Measurements from ENCODE around the gene GMEB2. TPM values are rescaled to one million over a fixed set of nuclear protein-coding genes. Genes with fewer than 3 reads are reported as not detected.
"Not testable (repeated sequence)": the region's sequence is repeated elsewhere in the genome, so short reads cannot be mapped to it uniquely, and the experiment has no call there.

The GMEB2 gene
- total RNA-seq, 1 experiment from 2014 or later, result 10.4 TPM

DNA sequence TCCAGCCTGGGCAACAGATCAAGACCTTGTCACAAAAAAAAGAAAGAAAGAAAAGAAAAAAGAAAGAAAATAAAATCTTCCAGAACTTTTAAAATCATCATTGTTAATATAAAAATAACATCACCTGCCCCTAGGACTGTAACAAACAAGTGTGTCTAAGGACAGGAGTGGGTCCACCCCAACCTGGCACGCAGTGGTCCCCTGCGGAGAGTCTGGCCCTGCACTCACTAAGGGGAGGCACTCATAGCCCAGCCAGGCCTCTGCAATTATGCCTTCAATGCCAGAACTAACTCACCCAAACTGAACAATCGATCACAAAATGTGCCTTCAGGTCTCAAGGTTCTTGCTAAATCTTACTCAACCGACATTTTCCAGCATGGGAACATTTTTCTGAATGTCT lies 4.8 kb downstream of the GMEB2 start:
- H3K4me3 ChIP-seq, result no peak overlapping the region
- H3K27ac ChIP-seq, result no peak overlapping the region
- H3K9me3 ChIP-seq (replicated peaks), result no peaks in the 10 kb centered on the region
- H3K36me3 ChIP-seq, result peaks cover 12% of the 10 kb centered on the region
- DNase-seq (ENCODE audit: low read depth in 1 of 2, low spot score in 2 of 2), result no peak
- H3K4me1 ChIP-seq (replicated peaks), result peaks cover 6% of the 10 kb centered on the region
- no peaks in the 10 kb centered on the region for H3K27me3 ChIP-seq (replicated peaks)

- DNase-seq (ENCODE audit: low read depth in 1 of 2, low spot score in 2 of 2), result no peak
- H3K4me3 ChIP-seq, result no peak overlapping the region
- H3K4me1 ChIP-seq (replicated peaks), result peaks cover 5% of the 10 kb centered on the region
Measured at GRCh38 chr20:63620991-63621390, 5.9 kb downstream of the GMEB2 start.

GRCh38 chr20:63619505-63619904 lies 7.4 kb downstream of the GMEB2 start:
- peaks cover 30% of the 10 kb centered on the region for H3K36me3 ChIP-seq
- no peak overlapping the region for H3K4me3 ChIP-seq
- no peak for DNase-seq (ENCODE audit: low read depth in 1 of 2, low spot score in 2 of 2)
- no peaks in the 10 kb centered on the region for H3K27me3 ChIP-seq (replicated peaks)
- H3K9me3 ChIP-seq (replicated peaks), result no peaks in the 10 kb centered on the region
- H3K4me1 ChIP-seq (replicated peaks), result no peaks in the 10 kb centered on the region
- no peak overlapping the region for H3K27ac ChIP-seq

More at GRCh38 chr20:63620991-63621390, 5.9 kb downstream of the GMEB2 start:
- Histone ChIP-seq H3K27ac (no peak overlapping the region), H3K9me3 (replicated peaks) (no peaks in the 10 kb centered on the region), H3K36me3 (peaks cover 20% of the 10 kb centered on the region), H3K27me3 (replicated peaks) (no peaks in the 10 kb centered on the region)

- Histone ChIP-seq H3K27ac (no peak overlapping the region), H3K9me3 (replicated peaks) (no peaks in the 10 kb centered on the region), H3K36me3 (peaks cover 30% of the 10 kb centered on the region), H3K4me1 (replicated peaks) (no peaks in the 10 kb centered on the region), H3K4me3 (no peak overlapping the region), H3K27me3 (replicated peaks) (no peaks in the 10 kb centered on the region)
- no peak for DNase-seq (ENCODE audit: low read depth in 1 of 2, low spot score in 2 of 2)
Measured at GRCh38 chr20:63619086-63619485, 7.8 kb downstream of the GMEB2 start.

DNA sequence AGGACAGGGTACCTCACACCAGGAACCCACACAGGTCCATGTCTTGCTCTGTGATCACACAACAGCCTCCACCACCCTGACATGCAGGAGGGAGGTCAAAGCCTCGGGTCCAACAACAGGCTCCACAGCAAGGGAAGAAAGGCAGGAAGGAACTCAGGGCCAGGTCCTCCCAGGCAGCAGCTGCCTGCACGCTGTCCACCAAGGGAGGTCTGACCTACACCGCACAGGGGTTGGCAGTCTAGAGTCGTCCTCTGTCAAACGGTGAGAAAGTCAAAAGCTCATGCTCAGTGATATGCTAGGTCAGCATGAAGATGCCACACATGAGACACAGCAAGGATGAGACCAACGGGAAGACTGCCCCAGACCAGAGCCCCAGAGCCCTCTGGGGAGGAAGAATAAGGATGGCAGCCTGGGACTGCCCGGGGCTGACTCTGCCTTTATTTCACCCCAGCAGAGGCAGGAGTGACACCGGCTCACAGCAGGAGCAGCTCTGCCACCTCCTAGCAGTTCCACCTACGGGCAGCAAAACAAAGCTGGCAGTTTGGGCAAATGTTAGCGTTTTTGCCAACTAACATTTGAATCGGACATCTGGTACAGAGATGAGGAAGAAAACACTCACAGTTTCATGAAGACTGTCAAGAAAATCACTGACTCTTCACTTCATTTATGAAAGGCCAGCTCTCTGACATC lies 8.5 kb downstream of the GMEB2 start:
- no peaks in the 10 kb centered on the region for H3K4me1 ChIP-seq (replicated peaks)
- no peak overlapping the region for H3K4me3 ChIP-seq
- no peak overlapping the region for H3K27ac ChIP-seq
- no peaks in the 10 kb centered on the region for H3K27me3 ChIP-seq (replicated peaks)
- H3K36me3 ChIP-seq, result peaks cover 36% of the 10 kb centered on the region
- no peaks in the 10 kb centered on the region for H3K9me3 ChIP-seq (replicated peaks)
- DNase-seq (ENCODE audit: low read depth in 1 of 2, low spot score in 2 of 2), result no peak

- Histone ChIP-seq H3K27me3 (replicated peaks) (no peaks in the 10 kb centered on the region), H3K9me3 (replicated peaks) (no peaks in the 10 kb centered on the region), H3K36me3 (peaks cover 36% of the 10 kb centered on the region), H3K27ac (no peak overlapping the region), H3K4me1 (replicated peaks) (no peaks in the 10 kb centered on the region), H3K4me3 (no peak overlapping the region)
- DNase-seq (ENCODE audit: low read depth in 1 of 2, low spot score in 2 of 2), result no peak
Measured at GRCh38 chr20:63617876-63618265, 9.0 kb downstream of the GMEB2 start.

- DNase-seq (ENCODE audit: low read depth in 1 of 2, low spot score in 2 of 2), result no peak
- H3K36me3 ChIP-seq, result peaks cover 36% of the 10 kb centered on the region
- H3K4me1 ChIP-seq (replicated peaks), result no peaks in the 10 kb centered on the region
- no peaks in the 10 kb centered on the region for H3K9me3 ChIP-seq (replicated peaks)
- no peaks in the 10 kb centered on the region for H3K27me3 ChIP-seq (replicated peaks)
- no peak overlapping the region for H3K27ac ChIP-seq
- H3K4me3 ChIP-seq, result no peak overlapping the region
Measured at GRCh38 chr20:63617092-63617875, 9.6 kb downstream of the GMEB2 start.

- H3K36me3 ChIP-seq, result peaks cover 36% of the 10 kb centered on the region
- H3K4me1 ChIP-seq (replicated peaks); H3K27ac ChIP-seq; DNase-seq (ENCODE audit: low read depth in 1 of 2, low spot score in 2 of 2); H3K27me3 ChIP-seq (replicated peaks); H3K9me3 ChIP-seq (replicated peaks); H3K4me3 ChIP-seq: not testable (repeated sequence)
Measured at GRCh38 chr20:63613863-63614594, 12.9 kb downstream of the GMEB2 start.

DNA sequence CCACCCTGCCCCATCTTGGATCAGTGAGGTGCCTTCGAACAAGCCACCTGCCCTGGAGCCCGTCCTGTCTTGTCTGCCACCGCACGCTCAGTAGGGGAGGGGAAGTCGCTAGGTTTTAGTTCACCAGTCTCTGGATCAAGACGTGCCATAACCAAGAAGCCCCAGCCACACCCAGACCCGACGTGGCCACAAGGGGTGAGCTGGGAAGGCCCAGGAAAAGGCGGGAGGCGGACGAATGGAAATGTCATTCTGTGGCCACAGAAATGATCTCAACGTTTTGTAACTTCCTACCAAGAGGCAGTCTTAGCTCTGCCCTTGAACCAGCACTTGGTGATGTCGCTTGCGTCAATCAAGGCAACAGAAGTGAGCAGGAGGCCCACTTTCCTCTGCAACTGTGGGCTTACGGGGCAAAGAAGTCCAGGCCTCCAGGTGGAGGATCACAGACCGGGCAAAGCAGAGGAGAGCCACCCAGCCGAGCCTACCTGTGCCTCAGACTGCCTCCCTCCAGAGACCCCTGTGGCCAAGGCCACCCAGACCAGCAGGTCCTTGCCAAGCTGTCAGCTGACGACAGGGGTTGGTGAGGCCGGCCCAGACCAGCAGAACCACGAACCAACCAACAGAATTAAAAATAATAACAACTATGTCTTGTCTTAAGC lies 14.5 kb downstream of the GMEB2 start:
- Histone ChIP-seq H3K27ac (no peak overlapping the region), H3K4me1 (replicated peaks) (no peaks in the 10 kb centered on the region), H3K27me3 (replicated peaks) (no peaks in the 10 kb centered on the region), H3K4me3 (no peak overlapping the region), H3K9me3 (replicated peaks) (no peaks in the 10 kb centered on the region), H3K36me3 (peaks cover 28% of the 10 kb centered on the region)
- no peak for DNase-seq (ENCODE audit: low read depth in 1 of 2, low spot score in 2 of 2)

DNA sequence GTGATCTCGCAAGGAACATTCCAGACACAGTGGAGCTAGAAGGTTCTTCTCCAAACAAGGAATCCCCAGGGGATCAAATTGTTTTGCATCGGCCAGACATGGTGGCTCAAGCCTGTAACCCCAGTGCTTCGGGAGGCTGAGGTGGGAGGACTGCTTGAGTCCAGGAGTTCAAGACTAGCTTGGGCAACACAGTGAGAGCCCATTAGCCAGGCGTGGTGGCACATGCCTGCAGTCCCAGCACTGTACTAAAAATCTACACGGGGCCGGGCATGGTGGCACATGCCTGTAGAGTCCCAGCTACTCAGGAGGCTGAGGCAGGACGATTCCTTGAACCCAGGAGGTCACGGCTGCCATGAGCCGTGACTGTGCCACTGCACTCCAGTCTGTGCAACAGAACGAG lies 15.3 kb downstream of the GMEB2 start:
- Histone ChIP-seq H3K9me3 (replicated peaks) (no peaks in the 10 kb centered on the region), H3K4me1 (replicated peaks) (no peaks in the 10 kb centered on the region)
- DNase-seq (ENCODE audit: low read depth in 1 of 2, low spot score in 2 of 2), result no peak

DNA sequence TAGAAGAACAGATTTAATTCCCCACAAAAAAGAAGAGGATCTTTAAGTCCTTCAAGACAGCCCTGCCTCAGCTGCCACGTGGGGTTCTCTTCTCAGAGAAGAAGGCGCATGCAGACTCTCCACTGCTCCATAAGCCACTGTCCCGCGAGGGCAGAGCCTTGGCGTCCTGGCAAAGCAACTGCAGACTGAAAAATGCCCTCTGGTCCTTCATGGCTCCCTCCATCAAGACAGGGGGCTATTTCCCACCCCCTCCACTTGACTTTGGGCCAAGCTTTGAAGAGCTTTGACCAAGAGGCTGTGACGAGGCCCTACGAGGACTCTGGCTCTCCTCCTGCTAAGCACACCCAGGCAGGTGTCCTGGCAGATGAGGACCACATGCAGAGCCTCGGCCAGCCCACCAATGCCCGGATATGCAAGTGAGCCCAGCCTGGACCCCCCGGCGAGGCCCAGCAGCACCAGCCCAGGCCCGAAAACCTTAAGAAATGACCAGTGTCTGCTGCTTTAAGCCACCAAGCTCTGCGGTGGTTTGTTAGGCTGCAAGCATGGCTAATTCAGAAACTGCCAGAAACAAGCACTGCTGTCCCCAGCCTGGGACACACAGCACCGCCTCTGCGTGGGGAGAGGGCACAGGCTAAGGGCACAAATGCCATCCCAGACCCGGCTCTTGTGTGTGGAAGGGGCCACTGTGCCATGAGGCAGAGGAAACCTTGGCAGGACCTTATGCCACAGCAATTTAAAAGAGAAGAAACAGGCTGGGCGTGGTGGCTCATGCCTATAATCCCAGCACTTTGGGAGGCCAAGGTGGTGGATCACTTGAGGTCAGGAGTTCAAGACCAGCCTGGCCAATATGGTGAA lies 16.1 kb downstream of the GMEB2 start:
- no peak for DNase-seq (ENCODE audit: low read depth in 1 of 2, low spot score in 2 of 2)
- H3K36me3 ChIP-seq, result peaks cover 16% of the 10 kb centered on the region
- no peak overlapping the region for H3K4me3 ChIP-seq
- no peaks in the 10 kb centered on the region for H3K4me1 ChIP-seq (replicated peaks)
- no peaks in the 10 kb centered on the region for H3K9me3 ChIP-seq (replicated peaks)
- H3K27me3 ChIP-seq (replicated peaks), result no peaks in the 10 kb centered on the region
- no peak overlapping the region for H3K27ac ChIP-seq

More for the DNA sequence above, 15.3 kb downstream of the GMEB2 start:
- Histone ChIP-seq H3K4me3 (no peak overlapping the region), H3K27ac (no peak overlapping the region), H3K36me3 (peaks cover 23% of the 10 kb centered on the region), H3K27me3 (replicated peaks) (no peaks in the 10 kb centered on the region)

GRCh38 chr20:63606686-63607085 lies 20.2 kb downstream of the GMEB2 start:
- H3K27me3 ChIP-seq (replicated peaks), result no peaks in the 10 kb centered on the region
- no peak overlapping the region for H3K4me3 ChIP-seq
- H3K27ac ChIP-seq, result no peak overlapping the region
- no peak for DNase-seq (ENCODE audit: low read depth in 1 of 2, low spot score in 2 of 2)
- H3K36me3 ChIP-seq, result peaks cover 11% of the 10 kb centered on the region
- no peaks in the 10 kb centered on the region for H3K9me3 ChIP-seq (replicated peaks)
- H3K4me1 ChIP-seq (replicated peaks), result no peaks in the 10 kb centered on the region

DNA sequence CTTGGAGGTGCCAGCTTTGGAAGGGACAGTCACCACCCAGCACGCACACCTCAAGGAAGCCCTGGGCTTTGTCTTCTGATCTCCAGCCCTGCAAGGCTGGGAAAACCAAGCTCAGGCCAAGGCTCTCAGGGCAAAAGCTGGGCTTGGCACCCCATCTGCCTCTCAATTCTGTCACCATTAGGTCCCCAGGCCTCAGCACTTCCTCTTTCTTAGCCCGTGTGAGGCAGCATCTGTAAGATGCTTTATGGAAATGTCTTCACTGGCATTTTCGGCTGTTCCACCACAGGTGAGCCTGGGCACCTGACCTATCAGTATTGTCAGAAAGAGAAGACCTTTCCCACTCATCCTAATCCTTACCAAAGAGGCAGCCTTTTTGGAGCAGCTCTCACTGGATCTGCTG lies 24.6 kb downstream of the GMEB2 start:
- no peak overlapping the region for H3K27ac ChIP-seq
- H3K4me1 ChIP-seq (replicated peaks), result no peaks in the 10 kb centered on the region
- no peaks in the 10 kb centered on the region for H3K9me3 ChIP-seq (replicated peaks)
- H3K36me3 ChIP-seq, result peaks cover 39% of the 10 kb centered on the region
- no peak for DNase-seq (ENCODE audit: low read depth in 1 of 2, low spot score in 2 of 2)
- no peaks in the 10 kb centered on the region for H3K27me3 ChIP-seq (replicated peaks)
- H3K4me3 ChIP-seq, result no peak overlapping the region
